HepG2 (cell line): ENCODE measurements around the gene ERFL. TPM values are rescaled to one million over a fixed set of nuclear protein-coding genes. Genes with fewer than 3 reads are reported as not detected.
A peak's percentile ranks its signal among the peaks of the same experiment; 100 is the strongest.

Experiments used
- ATRX ChIP-seq: sonication (generic); formaldehyde crosslinking; IDR thresholded peaks from 2 replicates; pipeline ENCODE4 v1.4.0; 2020; ENCODE audit warnings: missing genetic modification reagents, borderline replicate concordance
- CSRNP1 ChIP-seq: sonication (generic); formaldehyde crosslinking; IDR thresholded peaks from 2 replicates; pipeline ENCODE4 v1.8.1; 2023; ENCODE audit warnings: mild to moderate bottlenecking, missing genetic modification reagents
- GATA4 ChIP-seq: sonication (generic); IDR thresholded peaks from 2 replicates; pipeline ENCODE4 v1.6.1; 2016; ENCODE audit warnings: antibody characterized with exemption, low read depth, borderline replicate concordance
- HNRNPK ChIP-seq: fragments of 200-400 bp; formaldehyde crosslinking; IDR thresholded peaks from 2 replicates; pipeline ENCODE4 v1.6.1; 2018; ENCODE audit warnings: low read length, low read depth, moderate library complexity, mild to moderate bottlenecking; ENCODE audit not compliant: poor library complexity, severe bottlenecking
- HOXA5 ChIP-seq: sonication (generic); formaldehyde crosslinking; IDR thresholded peaks from 2 replicates; pipeline ENCODE4 v1.4.0; 2020; ENCODE audit warnings: missing genetic modification reagents
- MLLT10 ChIP-seq: sonication (generic); formaldehyde crosslinking; IDR thresholded peaks from 2 replicates; pipeline ENCODE4 v1.4.0; 2020; ENCODE audit warnings: missing genetic modification reagents
- MTF1 ChIP-seq: sonication (generic); formaldehyde crosslinking; IDR thresholded peaks from 2 replicates; pipeline ENCODE4 v1.5.0; 2020; ENCODE audit warnings: missing genetic modification reagents
- NCOA2 ChIP-seq: sonication (generic); formaldehyde crosslinking; IDR thresholded peaks from 2 replicates; pipeline ENCODE4 v1.8.0; 2022; ENCODE audit warnings: inconsistent platforms
- NRL ChIP-seq: sonication (generic); formaldehyde crosslinking; IDR thresholded peaks from 2 replicates; pipeline ENCODE4 v1.5.0; 2020; ENCODE audit warnings: missing genetic modification reagents, mild to moderate bottlenecking, moderate library complexity, borderline replicate concordance
- PHF20 ChIP-seq: sonication (generic); formaldehyde crosslinking; IDR thresholded peaks from 2 replicates; pipeline ENCODE4 v1.5.0; 2020; ENCODE audit warnings: mild to moderate bottlenecking, missing genetic modification reagents
- POGZ ChIP-seq: sonication (generic); formaldehyde crosslinking; IDR thresholded peaks from 2 replicates; pipeline ENCODE4 v1.4.0; 2020; ENCODE audit warnings: mild to moderate bottlenecking, missing genetic modification reagents
- PREB ChIP-seq: sonication (generic); formaldehyde crosslinking; IDR thresholded peaks from 2 replicates; pipeline ENCODE4 v1.4.0; 2020; ENCODE audit warnings: missing genetic modification reagents
- RBM22 ChIP-seq: fragments of 200-400 bp; formaldehyde crosslinking; optimal IDR thresholded peaks from 2 replicates; pipeline ENCODE3; 2017; ENCODE audit warnings: mild to moderate bottlenecking, low read length, moderate library complexity
- SRSF9 ChIP-seq: fragments of 200-400 bp; formaldehyde crosslinking; IDR thresholded peaks from 2 replicates; pipeline ENCODE4 v1.6.1; 2018; ENCODE audit warnings: borderline replicate concordance, mild to moderate bottlenecking, low read depth, low read length; ENCODE audit not compliant: insufficient read depth, poor library complexity, severe bottlenecking
- TGIF2 ChIP-seq: IDR thresholded peaks from 2 replicates; pipeline ENCODE4 v1.6.1; 2016; ENCODE audit warnings: control low read depth, missing compliant biosample characterization
- TRIM22 ChIP-seq: fragments of 450-650 bp; IDR thresholded peaks from 2 replicates; pipeline ENCODE4 v1.6.1; 2017
- ZFP91 ChIP-seq: sonication (generic); formaldehyde crosslinking; IDR thresholded peaks from 2 replicates; pipeline ENCODE4 v1.9.0; 2022; ENCODE audit warnings: missing genetic modification reagents, mild to moderate bottlenecking, borderline replicate concordance
- ZNF580 ChIP-seq: IDR thresholded peaks from 2 replicates; pipeline ENCODE4 v1.6.1; 2016; ENCODE audit warnings: low read depth, borderline replicate concordance
- ZNF607 ChIP-seq: sonication (generic); formaldehyde crosslinking; IDR thresholded peaks from 2 replicates; pipeline ENCODE4 v1.5.1; 2020; ENCODE audit warnings: missing genetic modification reagents, mild to moderate bottlenecking, borderline replicate concordance
- ZNF703 ChIP-seq: sonication (generic); formaldehyde crosslinking; IDR thresholded peaks from 2 replicates; pipeline ENCODE4 v1.5.1; 2020; ENCODE audit warnings: missing genetic modification reagents, mild to moderate bottlenecking, moderate library complexity, borderline replicate concordance
- ZNF720 ChIP-seq: sonication (generic); formaldehyde crosslinking; IDR thresholded peaks from 2 replicates; pipeline ENCODE4 v1.4.0; 2020; ENCODE audit warnings: missing genetic modification reagents
- ZNF816 ChIP-seq: sonication (generic); formaldehyde crosslinking; IDR thresholded peaks from 2 replicates; pipeline ENCODE4 v1.8.0; 2022; ENCODE audit warnings: missing genetic modification reagents, mild to moderate bottlenecking, borderline replicate concordance
- ZSCAN30 ChIP-seq: sonication (generic); formaldehyde crosslinking; IDR thresholded peaks from 2 replicates; pipeline ENCODE4 v1.5.0; 2020; ENCODE audit warnings: mild to moderate bottlenecking, missing genetic modification reagents
- polyA plus RNA-seq, 8 experiments: library from polyadenylated mRNA; depleted of rRNA in 3 of 8; stranded (reverse) in 7 of 8; unstranded in 1 of 8; fragments of >200 nt; fragmentation: Illumina TruSeq in 4 of 8; extraction: Trizol in 4 of 8; gene quantifications; 2 replicates each; pipeline versions ENCODE4 v1.2.1 to v1.2.3, GENCODE V29; 2011 to 2016; ENCODE audit warnings: low read depth in 4 of 8, missing spikeins in 1 of 8, mixed read lengths in 1 of 8; ENCODE audit not compliant: insufficient read depth in 1 of 8
- total RNA-seq, 5 experiments: library from RNA; depleted of rRNA; stranded (reverse); fragments of >200 nt; fragmentation: Illumina TruSeq; extraction: Trizol; gene quantifications; 2 replicates each; pipeline ENCODE4 v1.2.3, GENCODE V29; 2016; ENCODE audit warnings: low read depth in 1 of 5

Gene ERFL
- total and polyA plus RNA-seq, 2 of the 13 experiments (the other 11 are each of a cell fraction or from before 2014, with no cell fraction given) = not detected

GRCh38 chr19:41959056-41960053, 31.1 kb upstream of the ERFL start, which contains the start of gene RABAC1 (continued):
- TF ChIP-seq ZNF580 (CRISPR knock-in tag) = no peak
- no peak for TF ChIP-seq HOXA5 (CRISPR knock-in tag)
- TF ChIP-seq GATA4 = no peak
- no peak for TF ChIP-seq PREB (CRISPR knock-in tag)
- 0 out of 2 replicates have a peak, but pooled peaks have one; percentile 44 for TF ChIP-seq POGZ (CRISPR knock-in tag)
- no peak; the same call in 1 of the 2 replicates for TF ChIP-seq PHF20 (CRISPR knock-in tag)
- TF ChIP-seq NRL (CRISPR knock-in tag) = no peak
- 0 out of 2 replicates have a peak, but pooled peaks have one; percentile 48 for TF ChIP-seq ZNF816 (CRISPR knock-in tag)
- peak; percentile 35; the same call in 1 of the 2 replicates for TF ChIP-seq ZFP91
- peak; percentile 30; the same call in 1 of the 2 replicates for TF ChIP-seq CSRNP1 (CRISPR knock-in tag)
- no peak for TF ChIP-seq ZNF607 (CRISPR knock-in tag)
- TF ChIP-seq ZSCAN30 (CRISPR knock-in tag) = no peak
- TF ChIP-seq TGIF2 (CRISPR knock-in tag) = peak; percentile 32; the same call in 1 of the 2 replicates
- no peak for TF ChIP-seq HNRNPK
- TF ChIP-seq TRIM22 = no peak
- TF ChIP-seq ZNF720 (CRISPR knock-in tag) = no peak
- TF ChIP-seq ATRX (CRISPR knock-in tag) = no peak
- TF ChIP-seq MTF1 (CRISPR knock-in tag) = no peak
- no peak for TF ChIP-seq RBM22
- no peak for TF ChIP-seq NCOA2 (CRISPR knock-in tag)
- TF ChIP-seq ZNF703 (CRISPR knock-in tag) = no peak
- TF ChIP-seq MLLT10 (CRISPR knock-in tag) = no peak
- TF ChIP-seq SRSF9 = no peak
